Measurements from ENCODE around the gene CYTL1. TPM values are rescaled to one million over a fixed set of nuclear protein-coding genes. Genes with fewer than 3 reads are reported as not detected.
A peak's percentile ranks its signal among the peaks of the same experiment; 100 is the strongest.

The CYTL1 gene
- total RNA-seq, 1 donor = 0.36 TPM

DNA sequence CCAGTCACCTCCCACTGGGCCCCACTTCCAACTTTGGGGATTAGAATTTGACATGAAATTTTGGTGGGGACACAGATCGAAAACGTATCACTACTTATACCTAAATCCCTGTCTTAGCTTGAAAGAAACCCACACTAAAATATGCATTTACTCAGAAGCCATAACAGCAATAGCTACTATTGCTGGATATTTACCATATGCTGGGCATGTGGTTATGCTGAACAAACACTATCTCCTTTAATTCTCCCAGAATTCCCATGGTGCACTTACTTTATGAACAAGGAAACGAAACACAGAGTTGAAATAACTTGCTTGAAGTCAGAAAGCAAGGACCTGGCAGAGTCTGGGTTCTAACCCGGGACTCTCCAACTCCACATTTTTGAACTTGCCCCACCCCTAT, 39.3 kb downstream of the CYTL1 start:
- DNase-seq (ENCODE audit: insufficient read length, low spot score, missing footprints) = no peak
- H4K20me1 ChIP-seq (ENCODE audit: insufficient read depth, low read length) = no peaks in the 10 kb centered on the region
- H3K27me3 ChIP-seq (ENCODE audit: insufficient read depth, low read length) = no peaks in the 10 kb centered on the region
- H3K9me3 ChIP-seq (ENCODE audit: low read depth, low read length) = peaks cover 2% of the 10 kb centered on the region
- H3K36me3 ChIP-seq (ENCODE audit: insufficient read depth, low read length) = no peaks in the 10 kb centered on the region
- H2AFZ ChIP-seq (ENCODE audit: low read length) = no peak overlapping the region
- no peak overlapping the region for H3K27ac ChIP-seq (ENCODE audit: low read depth, low read length)
- no peak overlapping the region for H3K4me2 ChIP-seq (ENCODE audit: insufficient read depth, low read length)
- H3K79me2 ChIP-seq (ENCODE audit: insufficient read depth, low read length) = no peaks in the 10 kb centered on the region
- no peak overlapping the region for H3K4me3 ChIP-seq (ENCODE audit: insufficient read depth, low read length)
- H3K4me1 ChIP-seq (ENCODE audit: insufficient read depth, low read length) = no peaks in the 10 kb centered on the region
- TF ChIP-seq, protein P1, sequence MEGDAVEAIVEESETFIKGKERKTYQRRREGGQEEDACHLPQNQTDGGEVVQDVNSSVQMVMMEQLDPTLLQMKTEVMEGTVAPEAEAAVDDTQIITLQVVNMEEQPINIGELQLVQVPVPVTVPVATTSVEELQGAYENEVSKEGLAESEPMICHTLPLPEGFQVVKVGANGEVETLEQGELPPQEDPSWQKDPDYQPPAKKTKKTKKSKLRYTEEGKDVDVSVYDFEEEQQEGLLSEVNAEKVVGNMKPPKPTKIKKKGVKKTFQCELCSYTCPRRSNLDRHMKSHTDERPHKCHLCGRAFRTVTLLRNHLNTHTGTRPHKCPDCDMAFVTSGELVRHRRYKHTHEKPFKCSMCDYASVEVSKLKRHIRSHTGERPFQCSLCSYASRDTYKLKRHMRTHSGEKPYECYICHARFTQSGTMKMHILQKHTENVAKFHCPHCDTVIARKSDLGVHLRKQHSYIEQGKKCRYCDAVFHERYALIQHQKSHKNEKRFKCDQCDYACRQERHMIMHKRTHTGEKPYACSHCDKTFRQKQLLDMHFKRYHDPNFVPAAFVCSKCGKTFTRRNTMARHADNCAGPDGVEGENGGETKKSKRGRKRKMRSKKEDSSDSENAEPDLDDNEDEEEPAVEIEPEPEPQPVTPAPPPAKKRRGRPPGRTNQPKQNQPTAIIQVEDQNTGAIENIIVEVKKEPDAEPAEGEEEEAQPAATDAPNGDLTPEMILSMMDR (IDR thresholded peaks at IDR 0.05; ENCODE audit: extremely low read depth, low read depth, low read length) = no peak

DNA sequence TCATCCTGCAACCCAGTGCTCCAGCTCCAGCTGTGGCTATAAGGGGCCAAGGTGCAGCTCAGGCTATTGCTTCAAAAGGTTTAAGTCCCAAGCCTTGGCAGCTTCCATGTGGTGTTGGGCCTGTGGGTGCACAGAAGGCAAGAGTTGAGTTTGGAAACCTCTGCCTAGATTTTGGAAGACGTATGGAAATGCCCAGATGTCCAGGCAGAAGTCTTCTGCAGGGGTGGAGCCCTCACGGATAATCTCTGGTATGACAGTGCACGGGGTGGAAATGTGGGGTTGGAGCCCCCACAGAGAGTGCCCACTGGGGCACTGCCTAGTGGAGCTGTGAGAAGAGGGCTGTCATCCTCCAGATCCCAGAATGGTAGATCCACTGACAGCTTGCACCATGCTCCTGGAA, 44.5 kb downstream of the CYTL1 start:
- peaks cover 7% of the 10 kb centered on the region for H3K9me3 ChIP-seq (ENCODE audit: low read depth, low read length)
- DNase-seq (ENCODE audit: insufficient read length, low spot score, missing footprints) = no peak
- no peaks in the 10 kb centered on the region for H3K4me1 ChIP-seq (ENCODE audit: insufficient read depth, low read length)
- H3K4me3 ChIP-seq (ENCODE audit: insufficient read depth, low read length) = no peak overlapping the region
- TF ChIP-seq, protein P1 (IDR thresholded peaks at IDR 0.05; ENCODE audit: extremely low read depth, low read depth, low read length) = no peak
- no peaks in the 10 kb centered on the region for H3K36me3 ChIP-seq (ENCODE audit: insufficient read depth, low read length)
- no peak overlapping the region for H2AFZ ChIP-seq (ENCODE audit: low read length)
- no peaks in the 10 kb centered on the region for H3K79me2 ChIP-seq (ENCODE audit: insufficient read depth, low read length)
- H3K27ac ChIP-seq (ENCODE audit: low read depth, low read length) = no peak overlapping the region
- H3K27me3 ChIP-seq (ENCODE audit: insufficient read depth, low read length) = no peaks in the 10 kb centered on the region
- H3K4me2 ChIP-seq (ENCODE audit: insufficient read depth, low read length) = no peak overlapping the region
- H4K20me1 ChIP-seq (ENCODE audit: insufficient read depth, low read length) = no peaks in the 10 kb centered on the region

DNA sequence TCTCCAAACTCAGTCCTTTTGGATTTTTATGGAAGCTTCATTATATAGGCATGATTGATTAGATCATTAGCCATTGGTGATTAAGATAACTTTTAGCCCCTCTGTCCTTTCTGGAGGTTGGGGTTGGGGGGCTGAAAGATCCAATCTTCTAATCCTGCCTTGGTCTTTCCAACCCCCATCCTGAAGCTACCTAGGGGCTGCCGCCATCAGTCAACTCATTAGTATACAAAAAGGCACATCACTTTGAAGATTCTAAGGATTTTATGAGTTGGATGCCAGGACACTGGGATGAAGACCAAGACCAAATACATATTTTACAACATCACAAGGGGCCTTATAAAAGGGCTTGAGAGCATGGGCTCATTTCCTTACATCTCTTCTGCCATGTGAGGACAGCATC, 47.5 kb downstream of the CYTL1 start:
- no peaks in the 10 kb centered on the region for H3K79me2 ChIP-seq (ENCODE audit: insufficient read depth, low read length)
- H3K9me3 ChIP-seq (ENCODE audit: low read depth, low read length) = peaks cover 7% of the 10 kb centered on the region
- H3K4me1 ChIP-seq (ENCODE audit: insufficient read depth, low read length) = peaks cover 4% of the 10 kb centered on the region
- no peaks in the 10 kb centered on the region for H3K36me3 ChIP-seq (ENCODE audit: insufficient read depth, low read length)
- no peaks in the 10 kb centered on the region for H4K20me1 ChIP-seq (ENCODE audit: insufficient read depth, low read length)
- TF ChIP-seq, protein P1 (IDR thresholded peaks at IDR 0.05; ENCODE audit: extremely low read depth, low read depth, low read length) = no peak
- no peaks in the 10 kb centered on the region for H3K27me3 ChIP-seq (ENCODE audit: insufficient read depth, low read length)
- H3K27ac ChIP-seq (ENCODE audit: low read depth, low read length) = no peak overlapping the region
- DNase-seq (ENCODE audit: insufficient read length, low spot score, missing footprints) = no peak
- no peak overlapping the region for H3K4me3 ChIP-seq (ENCODE audit: insufficient read depth, low read length)
- no peak overlapping the region for H3K4me2 ChIP-seq (ENCODE audit: insufficient read depth, low read length)
- H2AFZ ChIP-seq (ENCODE audit: low read length) = no peak overlapping the region

DNA sequence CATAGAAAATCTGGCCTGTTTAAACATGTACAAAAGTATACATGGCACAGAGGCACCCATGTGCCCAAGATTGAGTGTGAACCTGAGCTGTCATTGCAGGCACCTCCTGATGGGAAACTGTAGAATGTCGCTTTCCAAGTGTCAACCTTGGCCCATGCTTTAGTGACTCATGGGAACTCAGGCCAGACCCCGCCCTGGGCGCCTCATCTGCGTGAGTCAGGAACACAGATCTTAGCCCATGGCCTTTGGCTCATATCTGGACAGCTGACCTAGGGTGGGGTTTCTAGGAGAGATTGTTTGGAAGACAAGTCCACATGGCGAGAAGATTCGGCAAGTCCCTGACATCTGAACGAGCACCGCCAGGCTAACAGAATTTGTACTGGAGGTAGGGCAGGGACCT, 50.0 kb downstream of the CYTL1 start:
- Histone ChIP-seq H3K4me3 (ENCODE audit: insufficient read depth, low read length) (no peak overlapping the region), H3K36me3 (ENCODE audit: insufficient read depth, low read length) (no peaks in the 10 kb centered on the region), H3K79me2 (ENCODE audit: insufficient read depth, low read length) (no peaks in the 10 kb centered on the region), H3K4me2 (ENCODE audit: insufficient read depth, low read length) (no peak overlapping the region), H3K9me3 (ENCODE audit: low read depth, low read length) (no peaks in the 10 kb centered on the region), H2AFZ (ENCODE audit: low read length) (no peak overlapping the region), H4K20me1 (ENCODE audit: insufficient read depth, low read length) (no peaks in the 10 kb centered on the region), H3K27me3 (ENCODE audit: insufficient read depth, low read length) (no peaks in the 10 kb centered on the region), H3K27ac (ENCODE audit: low read depth, low read length) (no peak overlapping the region), H3K4me1 (ENCODE audit: insufficient read depth, low read length) (peaks cover 4% of the 10 kb centered on the region)
- peak; percentile 86 for DNase-seq (ENCODE audit: insufficient read length, low spot score, missing footprints)
- TF ChIP-seq, protein P1 (IDR thresholded peaks at IDR 0.05; ENCODE audit: extremely low read depth, low read depth, low read length) = no peak
